Lower lobe of right lung (tissue), 2 donors: ENCODE measurements around the gene KIF6. TPM values are rescaled to one million over a fixed set of nuclear protein-coding genes. Genes with fewer than 3 reads are reported as not detected.

Source experiments
- ATAC-seq, 2 donors: fragments of 200-7000 bp; cut with Tn5 transposase; one replicate each; pipeline ENCODE4 v1.9.1; 2020 to 2022; ENCODE audit warnings: mild to moderate bottlenecking in 2 of 2, moderate library complexity in 2 of 2
- DNase-seq: peaks from one replicate; pipeline ENCODE4 v3.0.0-alpha.2; 2020
- H3K27ac ChIP-seq: fragments of 200-600 bp; one replicate; pipeline ENCODE4 v1.8.0; 2022
- H3K27me3 ChIP-seq: fragments of 200-600 bp; one replicate; pipeline ENCODE4 v1.8.0; 2022; ENCODE audit warnings: low read depth
- H3K36me3 ChIP-seq: fragments of 200-600 bp; one replicate; pipeline ENCODE4 v1.8.0; 2022; ENCODE audit warnings: mild to moderate bottlenecking
- H3K4me1 ChIP-seq: fragments of 200-600 bp; one replicate; pipeline ENCODE4 v1.8.0; 2022
- H3K4me3 ChIP-seq: fragments of 200-600 bp; one replicate; pipeline ENCODE4 v1.8.0; 2022; ENCODE audit warnings: mild to moderate bottlenecking
- H3K9me3 ChIP-seq: fragments of 200-600 bp; one replicate; pipeline ENCODE4 v1.8.0; 2022
- intact Hi-C: fragments of 100-400 bp; cut with DNase I; formaldehyde crosslinking; loops from one replicate; pipeline ENCODE4 v1.11.0; 2022
- total RNA-seq: library from RNA; stranded (reverse); fragmentation: NEBNext Ultra II Directional; extraction: Animal tissue kit (Norgen Biotek cat#: 25700); gene quantifications from one replicate; pipeline ENCODE4 v1.2.1, GENCODE V29; 2021
- TF ChIP-seq, protein P1 (sequence below): fragments of 200-600 bp; IDR thresholded peaks from one replicate; pipeline ENCODE4 v1.8.0; 2022; ENCODE audit warnings: antibody characterized with exemption, mild to moderate bottlenecking
- donor health status: DM: no; HTN: yes; CAD: no; lungs with severe emphysema.

KIF6 gene
- total RNA-seq, 1 donor from 2014 or later = 2.5 TPM

DNA sequence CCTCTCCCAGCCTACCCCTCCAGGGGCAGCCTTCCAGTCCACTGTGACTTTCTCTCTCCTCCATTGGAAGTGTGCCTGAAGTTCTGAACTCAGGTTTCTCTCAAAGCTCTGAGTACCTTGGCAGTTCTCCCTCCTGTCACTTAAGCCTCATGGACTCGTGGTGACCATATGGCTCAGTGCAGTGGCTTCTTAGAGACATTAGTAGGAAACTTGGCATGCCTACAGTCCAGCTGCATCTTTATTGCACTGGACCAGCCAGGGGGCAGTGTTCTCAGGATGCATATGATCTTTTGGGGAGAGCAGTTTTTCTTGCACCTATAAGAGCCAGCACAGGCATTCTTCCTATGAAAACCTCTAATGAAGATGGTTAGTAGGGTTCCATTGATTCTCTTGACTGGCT, 355.2 kb downstream of the KIF6 start:
- no peak for DNase-seq
- no peaks in the 10 kb centered on the region for H3K36me3 ChIP-seq
- no peak overlapping the region for H3K27ac ChIP-seq
- intact Hi-C loops = no loop called here
- TF ChIP-seq, protein P1, sequence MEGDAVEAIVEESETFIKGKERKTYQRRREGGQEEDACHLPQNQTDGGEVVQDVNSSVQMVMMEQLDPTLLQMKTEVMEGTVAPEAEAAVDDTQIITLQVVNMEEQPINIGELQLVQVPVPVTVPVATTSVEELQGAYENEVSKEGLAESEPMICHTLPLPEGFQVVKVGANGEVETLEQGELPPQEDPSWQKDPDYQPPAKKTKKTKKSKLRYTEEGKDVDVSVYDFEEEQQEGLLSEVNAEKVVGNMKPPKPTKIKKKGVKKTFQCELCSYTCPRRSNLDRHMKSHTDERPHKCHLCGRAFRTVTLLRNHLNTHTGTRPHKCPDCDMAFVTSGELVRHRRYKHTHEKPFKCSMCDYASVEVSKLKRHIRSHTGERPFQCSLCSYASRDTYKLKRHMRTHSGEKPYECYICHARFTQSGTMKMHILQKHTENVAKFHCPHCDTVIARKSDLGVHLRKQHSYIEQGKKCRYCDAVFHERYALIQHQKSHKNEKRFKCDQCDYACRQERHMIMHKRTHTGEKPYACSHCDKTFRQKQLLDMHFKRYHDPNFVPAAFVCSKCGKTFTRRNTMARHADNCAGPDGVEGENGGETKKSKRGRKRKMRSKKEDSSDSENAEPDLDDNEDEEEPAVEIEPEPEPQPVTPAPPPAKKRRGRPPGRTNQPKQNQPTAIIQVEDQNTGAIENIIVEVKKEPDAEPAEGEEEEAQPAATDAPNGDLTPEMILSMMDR = no peak
- no peaks in the 10 kb centered on the region for H3K9me3 ChIP-seq
- no peaks in the 10 kb centered on the region for H3K27me3 ChIP-seq
- H3K4me3 ChIP-seq = no peak overlapping the region
- no peak for ATAC-seq
- H3K4me1 ChIP-seq = no peaks in the 10 kb centered on the region

DNA sequence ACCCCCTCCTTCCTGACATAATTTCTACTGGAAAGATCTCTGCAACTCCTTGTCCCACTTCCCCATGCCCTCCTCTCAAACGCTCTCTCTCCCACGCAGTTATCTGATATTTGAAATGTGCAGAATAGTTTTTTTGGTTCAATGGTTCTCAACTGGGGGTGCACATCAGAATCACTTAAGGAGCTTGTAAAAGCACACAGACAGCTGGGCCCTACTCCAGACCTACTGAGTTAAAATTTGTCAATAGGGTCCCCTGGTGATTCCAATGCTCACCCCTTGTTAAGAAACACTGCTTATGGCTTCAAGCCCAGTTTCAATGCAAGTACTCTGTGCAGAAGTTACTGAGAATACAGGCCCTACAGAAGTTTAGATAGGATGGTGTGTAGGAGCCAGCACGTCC, 357.5 kb downstream of the KIF6 start:
- DNase-seq (no peak), ATAC-seq (no peak)
- H3K36me3 ChIP-seq = no peaks in the 10 kb centered on the region
- intact Hi-C loops = no loop called here
- no peaks in the 10 kb centered on the region for H3K27me3 ChIP-seq
- H3K4me3 ChIP-seq = no peak overlapping the region
- no peaks in the 10 kb centered on the region for H3K4me1 ChIP-seq
- TF ChIP-seq, protein P1 = no peak
- H3K9me3 ChIP-seq = no peaks in the 10 kb centered on the region
- H3K27ac ChIP-seq = no peak overlapping the region

DNA sequence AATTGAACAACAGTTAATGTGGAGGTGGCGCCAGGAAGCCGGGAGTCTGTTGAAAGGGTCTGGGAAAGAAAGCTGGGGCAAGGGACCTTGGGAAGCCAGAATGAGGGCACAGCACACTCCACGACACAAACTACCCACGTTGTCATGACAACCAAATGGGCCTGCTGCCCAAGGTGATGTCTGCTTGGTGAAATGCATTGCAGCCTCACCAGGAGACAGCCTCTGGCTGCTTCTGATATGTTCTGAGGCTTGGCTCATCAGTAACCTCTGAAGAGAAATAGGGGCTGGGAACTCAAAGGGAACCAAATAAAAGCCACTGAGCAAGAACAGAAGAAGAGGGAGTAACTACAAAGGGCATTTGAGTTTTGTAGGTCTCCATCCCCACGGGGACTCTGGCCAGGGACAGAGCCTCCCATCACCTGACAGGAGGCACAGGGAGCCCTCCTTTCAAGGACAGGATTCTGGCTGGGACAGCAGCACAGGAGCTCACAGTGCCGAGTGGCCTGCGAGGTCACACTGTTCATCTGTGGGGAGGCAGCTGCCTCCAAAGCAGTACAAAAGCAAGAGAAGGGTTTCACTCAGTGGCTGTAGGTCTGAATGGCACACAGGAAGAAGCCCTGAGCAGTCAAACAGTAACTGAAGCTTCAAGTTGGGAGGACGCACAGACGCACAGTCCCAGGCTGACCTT, 358.1 kb downstream of the KIF6 start:
- Histone ChIP-seq H3K4me3 (no peak overlapping the region), H3K4me1 (peaks cover 6% of the 10 kb centered on the region), H3K9me3 (no peaks in the 10 kb centered on the region), H3K36me3 (no peaks in the 10 kb centered on the region), H3K27ac (no peak overlapping the region), H3K27me3 (no peaks in the 10 kb centered on the region)
- DNase-seq (no peak), ATAC-seq (no peak)
- TF ChIP-seq, protein P1 = no peak
- intact Hi-C loops = no loop called here

DNA sequence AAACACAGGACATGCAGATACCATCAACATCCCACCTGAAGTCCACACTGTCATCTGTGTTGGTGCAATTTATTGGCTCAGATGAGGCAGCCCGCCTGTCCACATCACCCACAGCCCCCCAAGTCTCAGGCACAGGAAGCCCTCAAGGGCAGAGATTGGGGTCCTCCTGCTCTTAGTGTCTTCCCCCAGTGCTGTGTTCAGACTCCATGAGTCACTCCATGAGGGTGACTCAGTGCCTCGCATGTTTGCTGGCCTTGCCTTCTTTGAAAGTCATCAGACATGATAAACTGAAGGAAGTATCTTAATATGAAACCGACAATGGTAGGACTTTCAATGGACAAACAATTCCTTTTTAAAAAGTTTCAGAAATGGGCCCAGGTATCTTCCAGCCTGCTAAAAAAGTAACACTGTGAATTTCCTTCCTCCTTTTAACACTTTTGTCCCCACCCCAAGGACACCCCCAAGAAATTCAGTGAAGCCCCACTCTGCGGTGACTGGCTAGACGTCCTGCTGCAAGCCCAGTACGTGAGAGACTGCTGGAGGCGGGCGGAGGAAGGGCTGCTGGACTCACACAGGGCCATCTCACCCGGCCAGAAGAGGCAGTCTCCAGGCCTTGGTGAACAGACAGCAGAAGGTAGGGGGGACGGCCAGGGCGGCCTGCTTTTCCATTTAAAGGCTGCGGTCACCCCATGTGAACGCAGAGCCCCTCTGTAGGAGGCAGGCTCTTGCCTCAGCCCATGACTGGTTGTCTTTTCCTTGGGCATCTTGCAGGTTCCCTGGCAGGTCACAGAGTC, 359.7 kb downstream of the KIF6 start:
- intact Hi-C loops = no loop called here

DNA sequence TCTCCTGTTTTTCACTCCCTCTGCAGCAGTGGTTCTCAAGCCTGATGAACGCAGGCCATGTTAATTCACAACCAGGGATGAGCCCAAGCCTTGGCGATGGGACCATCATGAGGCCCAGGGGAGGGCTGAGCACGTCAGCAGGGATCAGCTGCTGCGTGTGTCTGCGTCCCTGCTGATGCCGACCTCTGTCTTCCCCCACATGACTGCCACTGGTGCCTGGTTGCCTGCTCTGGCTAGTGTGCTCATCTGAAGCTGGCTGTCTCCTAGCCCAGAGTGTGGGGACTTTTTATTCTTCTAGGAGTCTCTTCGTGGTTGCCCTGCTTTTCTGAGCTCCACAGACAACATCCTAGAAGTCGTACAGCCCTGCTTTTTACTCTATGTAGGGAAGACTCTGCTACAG, 361.9 kb downstream of the KIF6 start:
- H3K4me1 ChIP-seq = peaks cover 12% of the 10 kb centered on the region
- intact Hi-C loops = no loop called here
- no peaks in the 10 kb centered on the region for H3K27me3 ChIP-seq
- H3K9me3 ChIP-seq = no peaks in the 10 kb centered on the region
- H3K36me3 ChIP-seq = no peaks in the 10 kb centered on the region
- H3K27ac ChIP-seq = no peak overlapping the region
- no peak overlapping the region for H3K4me3 ChIP-seq
- ATAC-seq = no peak
- TF ChIP-seq, protein P1 = no peak
- no peak for DNase-seq

More for the DNA sequence above, 359.7 kb downstream of the KIF6 start:
- Histone ChIP-seq H3K27ac (no peak overlapping the region), H3K9me3 (no peaks in the 10 kb centered on the region), H3K36me3 (no peaks in the 10 kb centered on the region), H3K4me3 (no peak overlapping the region), H3K27me3 (no peaks in the 10 kb centered on the region), H3K4me1 (peaks cover 10% of the 10 kb centered on the region)
- no peak for ATAC-seq
- TF ChIP-seq, protein P1 = no peak
- no peak for DNase-seq
